ENCODE measurements around the gene BRWD1. TPM values are rescaled to one million over a fixed set of nuclear protein-coding genes. Genes with fewer than 3 reads are reported as not detected.

Gene BRWD1
- total RNA-seq, 1 donor from 2014 or later = 40.3 TPM

GRCh38 chr21:39196838-39197237, 116.6 kb downstream of the BRWD1 start:
- no peak for TF ChIP-seq CTCF (IDR thresholded peaks at IDR 0.05)
- H3K4me1 Mint-ChIP-seq = no peaks in the 10 kb centered on the region
- no peaks in the 10 kb centered on the region for H3K9me3 Mint-ChIP-seq
- CTCF ChIA-PET = no interaction called here
- DNase-seq (no peak), ATAC-seq (ENCODE audit: low read depth) (no peak)
- intact Hi-C loops (cut with micrococcal nuclease) = no loop called here
- H3K36me3 Mint-ChIP-seq (ENCODE audit: low read depth) = peaks cover 77% of the 10 kb centered on the region
- no peak overlapping the region for H3K4me3 Mint-ChIP-seq
- H3K27me3 Mint-ChIP-seq = no peaks in the 10 kb centered on the region
- POLR2A ChIA-PET = no interaction called here
- H3K27ac Mint-ChIP-seq = no peak overlapping the region

GRCh38 chr21:39196310-39196709, 117.1 kb downstream of the BRWD1 start:
- Mint-ChIP-seq H3K4me3 (no peak overlapping the region), H3K4me1 (no peaks in the 10 kb centered on the region), H3K27me3 (no peaks in the 10 kb centered on the region), H3K36me3 (ENCODE audit: low read depth) (peaks cover 72% of the 10 kb centered on the region), H3K27ac (no peak overlapping the region), H3K9me3 (no peaks in the 10 kb centered on the region)
- DNase-seq (no peak), ATAC-seq (ENCODE audit: low read depth) (no peak)
- CTCF ChIA-PET = no interaction called here
- intact Hi-C loops (cut with micrococcal nuclease) = no loop called here
- no peak for TF ChIP-seq CTCF (IDR thresholded peaks at IDR 0.05)
- POLR2A ChIA-PET = no interaction called here

- no peak for TF ChIP-seq CTCF (IDR thresholded peaks at IDR 0.05)
Observed at GRCh38 chr21:39193380-39193779, 120.1 kb downstream of the BRWD1 start.

GRCh38 chr21:39189857-39190604, 123.4 kb downstream of the BRWD1 start:
- ChIA-PET POLR2A (no interaction called here), CTCF (interaction anchor here (0.7 kb wide), 1 partner anchor 45 kb away, joined by 3 read pairs; no protein-coding TSS in a partner anchor)
- intact Hi-C loops (cut with micrococcal nuclease) = loop anchor here (10.0 kb wide), 1 partner anchor 1975 kb away; the partner anchor contains the start of gene BACE2
- Mint-ChIP-seq H3K4me3 (no peak overlapping the region), H3K36me3 (ENCODE audit: low read depth) (peaks cover 12% of the 10 kb centered on the region), H3K27ac (no peak overlapping the region), H3K4me1 (peaks cover 5% of the 10 kb centered on the region), H3K9me3 (no peaks in the 10 kb centered on the region), H3K27me3 (no peaks in the 10 kb centered on the region)
- no peak for TF ChIP-seq CTCF (IDR thresholded peaks at IDR 0.05)
- ATAC-seq (ENCODE audit: low read depth) = no peak
- no peak for DNase-seq

More at GRCh38 chr21:39193380-39193779, 120.1 kb downstream of the BRWD1 start:
- DNase-seq (no peak), ATAC-seq (ENCODE audit: low read depth) (no peak)
- Mint-ChIP-seq H3K4me1 (peaks cover 5% of the 10 kb centered on the region), H3K27ac (no peak overlapping the region), H3K27me3 (no peaks in the 10 kb centered on the region), H3K36me3 (ENCODE audit: low read depth) (peaks cover 45% of the 10 kb centered on the region), H3K4me3 (no peak overlapping the region), H3K9me3 (no peaks in the 10 kb centered on the region)
- ChIA-PET CTCF (no interaction called here), POLR2A (no interaction called here)
- intact Hi-C loops (cut with micrococcal nuclease) = no loop called here

GRCh38 chr21:39188521-39189139, 124.8 kb downstream of the BRWD1 start:
- no peak overlapping the region for H3K4me3 Mint-ChIP-seq

More at GRCh38 chr21:39188521-39189139, 124.8 kb downstream of the BRWD1 start:
- DNase-seq (no peak), ATAC-seq (ENCODE audit: low read depth) (no peak)
- POLR2A ChIA-PET = interaction anchor here (0.6 kb wide), 1 partner anchor 273 kb away, joined by 7 read pairs; no protein-coding TSS in a partner anchor
- Mint-ChIP-seq H3K36me3 (ENCODE audit: low read depth) (peaks cover 5% of the 10 kb centered on the region), H3K27ac (no peak overlapping the region), H3K9me3 (no peaks in the 10 kb centered on the region), H3K27me3 (no peaks in the 10 kb centered on the region), H3K4me1 (peaks cover 15% of the 10 kb centered on the region)
- CTCF ChIA-PET = no interaction called here
- no peak for TF ChIP-seq CTCF (IDR thresholded peaks at IDR 0.05)
- intact Hi-C loops (cut with micrococcal nuclease) = loop anchor here (10.0 kb wide), 1 partner anchor 1976 kb away; the partner anchor contains the start of gene BACE2
